Kasumi-1 (cell line): ENCODE measurements around the gene CAMTA2.

ENCODE experiments used
- DNase-seq, 2 experiments: peaks; one replicate each; lab custom pipeline; 2025; lab: John Stamatoyannopoulos, UW

Gene CAMTA2

DNA sequence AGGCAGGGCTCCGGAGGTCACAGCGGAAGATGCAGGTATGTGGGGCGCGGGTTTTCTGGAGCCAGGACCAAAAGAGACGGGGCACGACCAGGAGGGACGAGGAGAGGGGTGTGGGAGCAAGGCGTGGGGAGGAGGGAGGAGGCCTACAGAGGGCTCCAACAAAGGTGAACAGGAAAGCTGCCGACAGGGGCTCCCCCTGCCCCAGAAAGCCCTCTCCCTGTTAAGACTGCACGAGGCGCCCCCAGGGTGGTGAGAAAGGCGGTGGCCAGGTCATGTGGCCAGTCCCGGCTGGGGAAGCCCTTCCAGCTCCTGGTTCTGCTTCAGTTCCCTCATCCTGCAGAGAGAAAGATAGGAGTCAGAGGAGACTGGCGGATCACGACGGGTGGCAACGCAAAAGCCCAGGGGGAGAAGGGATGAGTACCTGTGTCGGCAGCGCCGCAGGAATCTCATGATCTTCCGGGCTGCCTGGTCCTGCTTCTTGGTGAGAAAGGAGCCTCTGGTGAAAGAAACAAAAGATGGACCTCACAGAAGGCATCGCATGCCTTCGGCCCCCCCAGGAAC, 18.9 kb downstream of the CAMTA2 start:
- no peak for DNase-seq

DNA sequence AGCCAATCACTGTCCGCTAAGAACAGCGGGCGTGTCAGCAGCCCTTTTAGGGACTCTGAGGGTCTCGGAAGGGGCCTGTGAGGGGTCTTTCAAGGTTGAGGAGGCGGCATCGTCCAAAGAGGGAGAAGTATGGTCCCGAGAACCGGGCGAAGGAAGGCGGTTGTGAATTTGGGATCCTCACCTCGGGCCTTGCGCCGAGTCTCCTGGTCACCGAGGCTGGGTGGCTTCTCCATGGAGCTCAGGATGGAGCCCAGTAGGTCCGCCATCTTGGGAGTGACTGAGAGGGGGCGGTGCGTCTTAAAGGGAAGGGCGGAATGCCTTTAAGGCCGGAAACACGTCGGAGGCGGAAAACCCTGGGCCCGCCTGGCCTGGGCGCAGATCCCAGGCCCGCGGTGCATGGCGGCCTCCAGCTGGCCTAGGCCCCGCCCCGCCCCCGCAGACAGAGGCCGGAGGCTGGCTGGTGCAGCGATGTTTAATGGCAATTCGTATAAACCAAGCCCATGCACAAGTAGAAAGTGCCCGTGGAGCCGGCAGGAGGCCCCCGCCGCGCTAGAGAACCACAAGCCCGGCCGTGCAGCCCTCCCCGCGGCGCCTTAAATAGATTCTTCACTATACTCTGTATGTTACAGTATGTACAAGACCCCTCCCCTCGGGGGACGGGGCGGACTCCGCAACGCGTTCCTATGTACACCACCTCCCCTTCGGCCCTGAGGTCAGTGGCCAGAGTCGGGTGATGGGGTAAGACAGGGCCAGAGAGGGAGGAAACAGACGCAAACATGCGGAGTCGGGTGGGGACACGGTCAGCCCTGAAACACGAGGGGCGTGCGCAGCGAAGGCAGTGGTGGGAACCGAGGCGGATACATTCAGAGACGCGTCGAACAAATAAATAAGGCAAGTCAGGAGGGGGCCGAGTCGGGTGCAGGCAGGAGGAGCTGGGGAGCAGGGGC, 19.7 kb downstream of the CAMTA2 start, which contains the start of gene SPAG7:
Gene SPAG7 (minus strand): TSS at position 279 of the 947 bp plus-strand sequence. CDS start 13 bp downstream, at position 266.
- DNase-seq = peak; percentile 78 to 81

DNA sequence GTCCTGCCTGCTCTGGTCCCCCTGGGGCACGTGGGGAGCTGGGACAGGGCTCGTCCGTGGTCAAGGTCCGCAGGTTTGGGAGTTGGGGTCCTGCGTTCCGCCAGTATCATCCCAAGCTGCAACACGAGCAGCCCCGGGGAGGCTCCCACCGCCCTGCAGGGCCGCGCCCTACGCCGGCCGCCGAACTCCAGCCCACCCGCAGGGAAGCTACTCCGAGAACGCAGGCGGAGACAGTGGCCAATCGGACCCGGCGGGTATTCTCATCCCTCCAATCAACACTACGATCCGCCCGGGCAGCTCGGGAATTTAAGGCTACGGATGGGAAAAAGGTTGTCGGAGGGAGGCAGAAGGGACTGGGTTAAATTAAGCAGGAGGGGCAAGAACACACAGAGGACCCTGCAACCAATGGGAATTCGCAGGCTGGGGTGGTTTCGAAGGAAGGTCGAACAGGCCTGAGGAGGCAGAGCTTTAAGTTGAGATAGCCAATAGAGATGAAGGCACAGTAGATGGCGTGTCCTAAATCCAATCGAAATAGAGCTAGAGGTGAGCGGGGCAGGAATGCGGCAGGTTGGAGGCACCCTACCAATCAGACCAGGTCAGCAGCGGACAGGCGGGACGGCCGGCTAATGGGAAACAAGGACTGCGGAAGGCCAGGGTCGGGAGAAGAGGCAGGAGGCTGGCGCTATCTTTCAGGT, 20.5 kb downstream of the CAMTA2 start:
- DNase-seq = peak; percentile 97

DNA sequence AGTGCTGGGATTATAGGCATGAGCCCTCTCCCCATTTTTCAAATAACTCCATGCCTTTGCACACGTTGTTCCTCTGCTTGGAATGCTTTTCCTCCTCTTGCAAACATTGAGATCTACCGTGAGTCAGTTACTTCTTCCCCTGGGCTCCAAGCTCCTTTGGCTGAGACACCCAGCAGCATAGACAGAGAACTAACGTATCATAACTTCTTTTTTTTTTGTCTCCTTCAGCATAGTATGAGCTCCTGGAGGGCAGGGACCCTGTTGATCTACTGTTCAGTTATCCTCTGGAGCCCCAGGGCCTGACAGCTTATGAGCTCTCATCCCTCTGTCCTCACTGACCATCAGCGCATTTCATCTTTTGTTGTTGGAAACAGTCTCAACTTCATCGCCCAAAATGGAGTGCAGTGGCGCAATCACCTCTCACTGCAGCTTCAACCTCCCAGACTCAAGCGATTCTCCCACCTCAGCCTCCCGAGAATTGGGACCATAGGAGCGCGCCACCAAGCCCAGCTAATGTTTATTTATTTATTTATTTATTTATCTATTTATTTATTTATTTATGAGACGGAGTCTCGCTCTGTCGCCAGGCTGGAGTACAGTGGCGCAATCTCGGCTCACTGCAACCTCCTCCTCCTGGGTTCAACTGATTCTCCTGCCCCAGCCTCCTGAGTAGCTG, 22.0 kb downstream of the CAMTA2 start:
- no peak for DNase-seq

DNA sequence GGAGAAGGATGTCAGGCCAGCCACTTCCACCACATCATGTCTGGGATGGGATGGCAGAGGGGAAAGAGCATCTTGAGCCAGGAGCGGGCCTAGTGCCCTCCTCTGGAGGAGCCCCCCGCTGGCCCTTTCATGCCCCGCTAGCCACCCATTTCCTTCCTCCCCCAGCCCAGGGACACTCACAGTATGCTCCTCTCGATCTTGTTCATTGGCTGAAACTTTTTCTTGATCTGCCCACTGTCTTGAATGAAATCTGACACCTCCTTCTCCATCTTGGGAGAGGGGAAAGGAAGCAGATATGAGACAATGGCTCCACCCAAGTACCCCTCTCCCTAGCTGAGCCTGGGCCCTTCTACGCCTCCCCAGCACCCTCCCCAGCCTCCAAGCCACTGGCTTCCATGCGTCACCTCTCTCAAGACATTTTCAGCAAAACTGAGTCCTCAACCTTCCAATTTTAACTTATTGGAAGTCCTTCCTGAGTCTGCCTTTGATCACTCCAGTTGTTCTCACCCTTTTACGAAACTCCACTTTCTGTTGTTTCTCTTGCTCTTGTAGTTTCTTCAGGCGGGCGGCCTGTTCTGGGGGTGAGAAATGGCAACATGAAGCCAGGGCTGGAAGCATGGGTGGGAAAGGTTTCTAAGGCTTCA, 27.1 kb downstream of the CAMTA2 start:
- peak in 1 of 2 experiments; percentile 10 for DNase-seq

DNA sequence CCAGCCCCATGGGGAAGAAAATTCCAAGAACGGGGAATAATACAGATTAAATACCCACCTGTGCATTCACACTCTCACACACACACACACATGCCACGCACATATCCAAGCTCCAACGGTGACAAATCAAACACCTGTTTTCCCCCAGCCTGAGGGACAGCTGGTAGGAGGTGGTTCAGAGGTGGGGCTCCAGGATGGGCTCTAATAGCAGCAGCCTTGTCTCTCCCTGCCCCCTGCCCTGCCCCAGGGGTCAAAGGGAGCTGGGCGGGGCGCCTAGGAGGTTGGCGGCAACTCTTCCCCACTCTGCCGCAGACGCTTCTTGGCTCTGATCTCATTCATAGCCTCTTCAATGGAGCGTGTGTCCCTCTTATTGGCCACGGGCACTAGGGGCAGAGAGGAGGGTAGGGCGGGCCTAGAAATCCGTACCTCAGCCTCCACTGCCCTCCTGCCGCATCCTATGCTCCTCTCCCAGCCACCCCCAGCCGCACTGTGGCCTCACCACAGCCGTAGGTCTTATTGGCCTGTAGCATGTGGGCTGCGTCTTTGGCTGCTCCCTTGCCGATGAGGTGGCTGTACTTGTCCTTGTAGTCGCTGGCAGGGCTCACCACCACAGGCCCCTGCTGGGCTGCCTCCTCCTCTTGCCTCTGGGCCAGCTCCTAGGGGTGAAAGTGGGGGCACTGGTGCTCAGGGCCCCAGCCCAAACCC, 28.1 kb downstream of the CAMTA2 start:
- no peak for DNase-seq

DNA sequence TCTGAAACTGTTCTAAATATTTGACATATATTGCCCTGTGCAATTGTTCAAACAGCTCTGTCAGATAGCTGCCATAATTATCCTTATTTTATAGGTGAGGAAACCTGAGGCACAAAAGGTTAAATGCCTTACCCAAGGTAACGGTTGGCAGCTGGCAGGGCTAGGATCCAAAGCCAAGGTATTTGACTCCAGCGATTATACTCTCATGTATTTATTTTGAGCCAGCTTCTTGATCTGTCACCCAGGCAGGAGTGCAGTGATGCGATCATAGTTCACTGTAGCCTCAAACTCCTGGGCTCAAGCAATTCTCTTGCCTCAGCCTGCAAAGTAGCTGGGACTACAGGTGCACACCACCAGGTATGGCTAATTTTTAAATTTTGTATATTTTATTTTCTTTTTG, 29.4 kb downstream of the CAMTA2 start:
- DNase-seq = no peak

DNA sequence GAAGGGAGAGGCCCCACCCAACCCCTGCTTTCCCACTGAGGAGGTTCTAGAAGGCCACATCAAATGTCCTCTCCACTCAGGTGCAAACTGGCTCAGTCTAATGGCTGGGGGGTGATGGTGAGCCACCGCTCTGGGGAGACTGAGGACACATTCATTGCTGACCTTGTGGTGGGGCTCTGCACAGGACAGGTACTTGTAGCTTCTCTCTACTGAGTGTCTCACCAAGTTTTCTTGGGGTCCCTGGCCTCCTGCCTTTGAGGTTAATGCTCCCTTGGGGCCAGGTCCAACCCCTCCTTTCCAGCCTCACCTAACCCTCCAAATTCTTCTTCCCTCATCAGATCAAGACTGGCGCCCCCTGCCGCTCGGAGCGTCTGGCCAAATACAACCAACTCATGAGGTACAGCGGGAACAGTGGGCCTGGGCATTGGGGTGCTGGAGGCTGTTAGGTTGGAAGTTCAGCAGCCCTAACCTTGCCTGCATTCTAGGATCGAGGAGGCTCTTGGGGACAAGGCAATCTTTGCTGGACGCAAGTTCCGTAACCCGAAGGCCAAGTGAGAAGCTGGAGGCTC, 30.9 kb downstream of the CAMTA2 start:
- no peak for DNase-seq

DNA sequence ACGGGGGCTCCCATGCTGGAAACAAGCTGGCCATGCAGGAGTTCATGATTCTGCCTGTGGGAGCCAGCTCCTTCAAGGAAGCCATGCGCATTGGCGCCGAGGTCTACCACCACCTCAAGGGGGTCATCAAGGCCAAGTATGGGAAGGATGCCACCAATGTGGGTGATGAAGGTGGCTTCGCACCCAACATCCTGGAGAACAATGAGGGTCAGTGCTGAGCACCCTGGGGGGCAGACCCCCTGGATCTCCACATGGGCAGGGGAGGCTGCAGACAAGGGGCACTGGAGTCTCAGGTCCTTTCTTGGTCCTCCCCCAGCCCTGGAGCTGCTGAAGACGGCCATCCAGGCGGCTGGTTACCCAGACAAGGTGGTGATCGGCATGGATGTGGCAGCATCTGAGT, 32.4 kb downstream of the CAMTA2 start:
- no peak for DNase-seq

DNA sequence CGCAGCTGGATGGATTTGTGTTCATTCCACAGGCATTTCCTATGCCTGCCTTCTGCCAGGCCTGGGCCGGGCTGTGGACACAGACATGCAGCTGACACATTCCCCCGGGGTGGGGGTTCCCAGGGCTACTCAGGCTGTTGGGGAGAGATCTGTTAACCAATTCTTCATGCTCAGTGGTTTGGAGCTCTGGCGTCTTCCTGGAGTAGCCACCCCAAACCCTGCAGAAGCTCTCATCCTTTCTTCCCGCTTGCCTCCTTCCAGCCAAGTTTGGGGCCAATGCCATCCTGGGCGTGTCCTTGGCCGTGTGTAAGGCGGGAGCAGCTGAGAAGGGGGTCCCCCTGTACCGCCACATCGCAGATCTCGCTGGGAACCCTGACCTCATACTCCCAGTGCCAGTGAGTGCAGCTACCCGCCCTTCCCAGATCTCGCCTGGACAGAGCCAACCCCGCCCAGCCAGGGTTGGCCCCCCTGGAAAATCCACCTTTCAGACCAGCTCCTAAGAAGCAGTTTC, 34.0 kb downstream of the CAMTA2 start:
- no peak for DNase-seq

DNA sequence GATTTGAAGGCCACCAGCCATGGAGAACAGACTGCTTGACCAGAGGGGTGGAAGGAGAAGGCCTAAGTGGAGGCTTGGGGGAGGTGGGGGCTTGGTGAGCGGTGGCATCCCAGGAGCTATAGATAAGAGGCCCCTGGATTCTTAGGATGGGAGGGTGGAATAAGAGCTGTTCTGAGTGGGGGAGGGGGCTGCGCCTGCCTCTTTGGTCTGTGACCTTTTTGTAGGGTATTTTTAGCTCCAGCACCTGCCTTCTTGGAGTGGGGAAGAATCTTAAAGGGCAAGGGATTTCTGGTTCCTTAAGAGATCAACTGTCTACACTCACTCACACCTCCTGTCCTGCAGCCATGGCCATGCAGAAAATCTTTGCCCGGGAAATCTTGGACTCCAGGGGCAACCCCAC, 36.0 kb downstream of the CAMTA2 start:
- DNase-seq = no peak

DNA sequence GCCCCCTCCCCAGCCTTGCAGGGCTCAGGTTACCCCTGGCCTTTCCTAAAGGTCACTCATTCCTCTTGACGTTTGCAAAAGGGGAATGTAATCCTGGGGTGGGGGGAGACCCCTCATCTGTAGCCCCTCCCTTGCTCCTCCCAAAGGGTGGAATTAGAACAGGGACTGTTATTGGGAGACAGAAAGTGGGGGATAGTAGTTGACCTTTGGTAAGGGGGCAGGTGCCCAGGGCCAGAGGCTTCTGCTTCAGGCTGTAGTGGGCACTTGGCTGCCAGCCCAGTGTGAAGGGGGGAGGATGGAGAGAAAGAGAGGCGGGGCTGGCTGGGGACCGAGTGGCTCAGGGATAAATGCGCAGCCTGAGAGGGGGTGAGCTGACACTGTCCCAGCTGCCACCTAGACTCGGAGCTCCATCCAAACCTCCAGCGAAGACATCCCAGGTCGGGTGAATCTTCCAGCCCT, 36.7 kb downstream of the CAMTA2 start, which contains the start of gene ENO3:
Gene ENO3 (plus strand): TSS at position 374 of the 459 bp plus-strand sequence. CDS start 711 bp downstream, outside the sequence.
- DNase-seq = no peak

DNA sequence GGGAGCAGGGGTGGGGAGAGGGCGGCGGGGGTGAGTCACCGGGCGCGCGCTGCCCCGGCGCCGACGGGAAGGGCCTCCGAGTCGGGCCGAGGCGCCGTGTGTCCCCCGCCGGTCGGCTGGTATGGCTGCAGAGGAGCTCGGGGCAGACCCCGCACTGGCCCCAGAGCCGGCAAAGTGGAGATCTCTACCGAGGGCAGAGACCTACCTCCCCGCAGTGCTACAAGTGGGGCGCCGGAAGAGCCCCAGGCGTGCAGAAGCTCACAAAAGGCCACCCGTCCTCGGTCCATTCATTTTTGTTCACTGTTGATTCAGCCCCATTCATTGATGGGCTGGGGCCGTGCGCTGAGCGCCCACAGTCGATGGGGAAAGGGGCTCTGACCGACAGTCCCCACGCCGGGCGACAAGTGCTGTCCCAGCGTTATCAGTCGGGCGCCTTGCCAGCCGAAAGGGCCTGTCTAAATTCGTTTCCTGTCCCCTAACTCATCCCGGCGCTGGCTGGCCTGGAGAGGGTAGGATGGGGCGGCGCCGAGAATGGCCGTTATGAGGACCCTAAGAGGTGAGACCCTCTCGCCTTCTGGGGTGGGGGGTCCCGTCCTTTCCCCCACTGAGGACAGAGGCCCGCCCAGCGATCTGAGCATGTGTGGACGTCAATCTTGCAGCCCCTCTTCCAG, 37.3 kb downstream of the CAMTA2 start:
- peak in 1 of 2 experiments; percentile 10 for DNase-seq

DNA sequence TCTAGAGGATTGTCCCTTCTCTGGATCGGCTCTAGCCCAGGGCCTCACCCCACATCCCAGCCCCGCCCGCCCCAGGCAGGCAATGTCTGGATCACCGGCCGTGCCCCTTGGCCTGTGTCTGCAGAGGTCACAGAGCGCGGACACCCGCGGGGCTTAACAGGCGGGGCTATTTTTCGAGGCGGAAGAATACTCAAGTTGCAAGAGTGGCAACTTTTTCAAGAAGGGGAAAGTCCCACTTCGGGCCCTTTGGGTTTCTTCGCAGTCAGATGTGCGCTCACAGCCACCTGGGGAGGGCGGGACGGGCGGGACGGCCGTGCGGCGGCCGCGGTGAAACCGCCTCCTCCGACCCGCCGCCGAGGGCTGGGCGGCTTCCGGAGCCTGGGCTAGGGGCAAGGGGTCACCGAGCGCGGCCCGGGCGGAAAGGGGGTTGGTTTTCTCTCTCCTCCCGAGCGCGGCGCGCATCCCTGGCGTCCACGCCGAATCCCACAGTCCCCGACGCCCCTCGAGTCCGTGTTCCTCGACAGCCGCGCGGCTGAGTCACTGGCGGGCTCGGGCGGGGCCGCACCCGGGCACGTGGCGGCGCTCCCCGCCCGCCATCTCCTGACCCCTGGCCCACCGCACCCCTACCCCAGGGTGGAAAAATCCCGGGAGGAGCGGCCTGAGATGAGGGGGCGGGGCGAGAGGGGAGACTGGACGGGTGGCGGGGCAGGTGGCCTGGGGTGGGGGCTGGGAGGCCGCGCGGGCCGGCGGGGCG, 38.0 kb downstream of the CAMTA2 start:
- peak; percentile 23 to 31 for DNase-seq

DNA sequence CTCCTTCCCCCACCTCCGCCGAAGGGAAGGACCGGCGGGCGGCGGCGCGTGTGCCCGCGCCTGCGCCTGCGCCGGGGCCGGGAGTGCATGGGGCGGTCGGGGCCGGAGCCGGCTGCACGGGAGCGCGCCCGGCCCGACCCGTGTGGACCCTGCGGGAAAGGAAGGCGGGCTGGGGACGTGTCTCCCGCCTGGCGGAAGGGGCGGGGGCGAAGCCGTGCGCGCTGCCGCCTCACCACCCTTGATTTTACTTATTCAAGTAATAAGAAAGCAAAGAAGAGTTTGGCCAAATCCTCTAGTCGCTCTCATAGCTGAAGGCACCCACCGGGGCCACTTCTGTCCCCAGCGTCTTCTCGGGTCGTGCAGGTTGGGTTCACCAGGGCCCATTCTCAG, 38.5 kb downstream of the CAMTA2 start:
- DNase-seq = peak; percentile 53 to 54

DNA sequence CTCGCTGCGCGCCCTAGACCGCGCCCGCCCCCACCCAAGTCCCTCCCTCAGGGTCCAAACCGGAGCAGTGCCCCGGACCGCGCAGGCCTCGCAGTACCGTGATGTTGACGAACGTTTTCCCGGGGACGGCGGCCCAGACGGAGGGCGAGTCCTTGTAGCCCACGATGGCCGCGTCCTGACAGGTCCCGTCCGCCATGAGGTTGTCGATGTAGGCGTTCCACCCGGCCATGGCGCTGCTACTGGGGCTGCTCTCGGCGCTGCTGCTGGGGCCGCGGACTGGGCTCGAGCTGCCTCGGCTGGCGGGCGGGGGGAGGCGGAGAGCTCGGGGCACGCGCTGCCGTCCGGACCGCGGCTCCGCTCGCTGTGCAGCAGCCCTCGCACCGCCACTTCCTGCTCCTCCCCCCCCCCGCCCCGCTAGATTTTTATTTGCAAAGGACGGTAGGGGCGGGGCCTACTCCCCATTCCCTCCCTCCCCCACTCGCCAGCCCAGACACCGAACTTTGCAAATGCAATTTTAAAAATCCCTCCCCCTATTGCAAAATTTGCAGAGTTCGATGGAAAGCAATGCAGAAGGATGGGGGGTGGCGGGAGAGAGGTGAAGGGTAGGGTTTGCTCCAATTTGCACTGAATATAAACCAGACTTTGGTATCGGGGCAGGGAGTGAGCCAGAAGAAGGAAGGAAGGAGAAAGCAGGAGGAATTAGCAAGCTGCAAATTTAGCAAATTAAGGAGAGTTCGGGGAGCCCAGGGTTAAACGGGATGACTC, 39.1 kb downstream of the CAMTA2 start, which contains the start of gene PFN1:
Gene PFN1 (minus strand): TSS at position 365 of the 765 bp plus-strand sequence. CDS start 136 bp downstream, at position 229.
- DNase-seq = peak; percentile 75 to 76

DNA sequence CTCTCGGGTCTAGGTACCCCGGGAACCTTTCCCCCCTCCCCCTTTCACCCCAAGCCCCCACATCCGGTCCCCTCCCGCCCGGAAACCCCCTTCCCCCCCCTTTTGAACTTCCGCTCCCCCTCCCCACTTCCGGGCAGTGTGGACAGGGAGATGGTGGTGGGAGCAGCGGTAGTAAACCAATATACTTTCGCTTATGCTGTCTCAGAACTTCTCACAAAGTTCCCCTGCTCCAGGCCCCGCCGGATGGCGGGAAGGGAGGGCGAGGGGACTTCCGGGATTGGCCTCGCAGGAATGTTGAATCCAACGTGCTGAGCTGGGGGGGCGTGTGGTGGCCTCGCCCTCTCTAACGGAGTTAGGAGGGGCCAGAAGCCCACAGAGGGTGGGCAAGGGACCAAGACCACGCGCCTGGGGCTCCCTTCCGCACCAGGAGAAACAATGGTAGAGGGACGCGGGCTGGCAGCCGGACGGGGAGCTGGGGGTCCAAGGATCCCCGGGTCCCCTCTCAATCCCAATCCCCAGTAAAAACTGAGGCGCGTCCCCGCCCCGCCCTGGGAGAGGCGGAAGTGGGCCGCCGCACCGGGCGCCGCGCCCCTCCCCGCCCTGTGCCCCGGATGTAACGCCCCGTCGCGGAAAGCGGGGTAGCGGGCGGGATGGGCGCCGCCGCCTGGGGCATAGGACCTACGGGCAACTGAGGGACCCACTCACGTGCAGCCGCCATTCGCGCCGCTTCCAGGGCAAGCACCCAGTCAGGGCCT, 39.9 kb downstream of the CAMTA2 start:
- peak in 1 of 2 experiments; percentile 23 for DNase-seq
